HG03066 (cell line): ENCODE results near the gene CDK14.

Source experiments
- ATAC-seq: cut with Tn5 transposase; IDR thresholded peaks from one replicate; pipeline ENCODE4 v1.9.1; 2021; ENCODE audit warnings: low read depth; ENCODE audit not compliant: unreplicated experiment

CDK14 gene

DNA sequence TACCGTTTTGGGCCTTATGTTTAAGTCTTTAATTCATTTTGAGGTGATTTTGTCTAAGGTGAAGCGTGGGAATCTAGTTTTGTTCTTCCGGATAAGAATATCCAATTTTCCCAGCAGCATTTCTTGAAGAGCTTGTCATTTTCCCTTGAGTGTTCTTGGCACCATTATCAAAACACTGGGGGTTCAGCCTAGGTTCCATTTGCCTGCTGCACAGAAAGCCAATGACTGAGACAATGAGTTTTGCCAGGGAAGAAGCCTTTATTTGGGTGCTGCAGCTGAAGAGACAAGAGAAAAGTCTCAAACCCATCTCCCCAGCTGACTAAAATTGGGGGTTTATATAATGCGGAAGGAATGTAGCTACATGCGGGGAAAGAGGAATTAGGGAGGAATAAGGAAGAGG, 380.9 kb downstream of the CDK14 start:
- ATAC-seq: no peak

DNA sequence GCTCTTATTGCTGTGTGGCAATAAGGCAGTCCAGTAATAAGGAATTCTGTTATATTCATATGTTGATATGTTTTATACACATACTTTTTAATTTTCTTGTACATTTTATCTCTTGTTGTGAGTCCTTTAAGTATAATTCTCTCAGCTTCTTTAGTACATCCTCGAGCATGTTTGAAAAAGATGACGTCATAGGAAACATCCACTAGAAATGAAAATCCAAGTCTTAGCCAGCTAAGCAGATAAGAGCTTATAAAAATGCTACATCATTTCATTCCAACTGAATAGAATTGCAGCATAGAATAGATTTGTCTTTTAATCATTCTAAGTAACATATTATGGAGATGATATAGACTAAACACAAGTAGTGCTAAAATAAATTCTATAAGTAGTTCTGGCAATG, 384.4 kb downstream of the CDK14 start:
- no peak for ATAC-seq

DNA sequence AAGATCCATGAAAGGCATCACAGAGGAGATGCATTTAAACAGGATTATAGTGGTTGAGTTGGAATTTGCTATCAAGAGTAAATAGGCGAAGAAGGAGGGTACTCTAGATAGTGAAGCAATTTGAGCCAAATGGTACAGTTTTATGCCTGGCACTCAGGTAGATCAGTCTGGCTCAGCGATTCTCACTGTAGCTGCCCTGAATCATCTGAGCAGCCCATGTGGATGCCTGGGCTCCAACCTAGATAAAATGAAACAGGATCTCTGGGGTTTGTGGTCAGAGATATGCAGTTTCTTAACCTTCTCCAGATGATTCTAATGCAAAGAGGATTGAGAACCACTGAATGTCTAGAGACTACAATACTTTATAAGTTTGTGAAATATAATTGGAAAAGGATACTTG, 386.1 kb downstream of the CDK14 start:
- ATAC-seq: no peak

DNA sequence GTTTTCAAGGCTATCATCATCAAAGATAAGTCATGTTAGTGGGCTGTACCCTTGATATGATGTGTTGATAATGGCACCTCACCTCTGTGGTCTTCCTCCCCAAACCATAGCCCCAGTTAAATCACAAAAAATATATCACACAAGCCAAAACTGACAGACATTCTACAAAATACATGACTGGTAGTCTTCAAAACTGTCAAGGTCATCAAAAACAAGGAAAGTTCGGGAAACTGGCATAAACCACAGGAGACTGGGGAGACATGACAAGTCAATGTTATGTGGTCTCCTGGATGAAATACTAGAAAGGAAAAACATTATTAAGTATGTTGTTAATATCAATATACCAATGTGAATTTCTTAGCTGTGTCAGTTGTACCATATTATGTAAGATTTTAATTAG, 388.6 kb downstream of the CDK14 start:
- ATAC-seq: no peak

DNA sequence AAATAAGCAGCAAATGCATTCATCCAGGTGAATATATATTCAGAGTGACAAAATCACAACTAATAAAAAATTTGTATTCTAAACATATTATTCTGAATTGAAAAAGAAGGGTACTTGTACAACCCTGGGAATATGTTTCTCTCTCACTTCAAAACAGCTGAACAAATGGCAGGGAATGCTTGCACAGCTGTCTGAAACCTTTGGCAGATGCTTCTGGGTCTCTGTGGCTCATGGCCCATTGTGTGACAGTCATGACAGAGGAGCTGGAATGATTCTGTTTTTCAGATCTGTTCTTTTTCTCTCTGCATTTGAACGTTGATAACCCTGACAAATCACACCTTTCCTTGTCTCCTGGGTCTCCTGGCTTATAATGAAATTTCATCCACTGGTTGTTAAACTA, 392.4 kb downstream of the CDK14 start:
- no peak for ATAC-seq

DNA sequence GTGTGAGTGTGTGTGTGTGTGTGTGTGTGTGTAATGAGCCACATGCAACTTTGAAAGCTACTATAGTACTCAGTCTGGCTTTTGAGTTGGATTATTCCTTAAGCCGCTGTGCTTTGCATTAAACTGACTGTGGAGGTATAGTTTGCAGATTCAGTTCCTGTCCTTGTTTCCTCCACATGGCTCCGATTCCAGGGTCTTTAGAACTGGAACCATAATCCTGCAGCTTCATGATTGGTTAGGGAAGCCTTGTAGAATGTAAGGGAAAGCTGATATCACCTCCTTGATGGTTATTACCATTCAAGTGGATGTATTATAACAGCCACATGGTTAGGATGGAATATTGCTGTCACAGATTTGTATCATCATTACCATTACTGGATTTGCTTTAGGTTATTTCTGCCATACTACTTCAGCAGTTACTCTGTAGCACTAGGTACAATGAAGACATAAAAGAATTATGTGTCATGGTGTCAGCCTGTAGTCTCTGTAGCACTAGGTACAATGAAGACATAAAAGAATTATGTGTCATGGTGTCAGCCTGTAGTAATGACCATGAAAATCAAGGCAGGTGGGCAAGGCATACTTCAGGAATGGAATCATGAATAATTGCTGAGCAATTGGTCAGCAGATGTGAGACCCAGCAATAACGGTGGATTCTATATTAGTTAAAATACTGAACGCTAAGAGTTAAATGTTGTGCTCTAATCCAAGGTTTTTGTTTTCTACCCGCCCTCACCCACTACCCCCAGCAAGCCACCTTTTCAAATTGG, 393.1 kb downstream of the CDK14 start:
- ATAC-seq: no peak

DNA sequence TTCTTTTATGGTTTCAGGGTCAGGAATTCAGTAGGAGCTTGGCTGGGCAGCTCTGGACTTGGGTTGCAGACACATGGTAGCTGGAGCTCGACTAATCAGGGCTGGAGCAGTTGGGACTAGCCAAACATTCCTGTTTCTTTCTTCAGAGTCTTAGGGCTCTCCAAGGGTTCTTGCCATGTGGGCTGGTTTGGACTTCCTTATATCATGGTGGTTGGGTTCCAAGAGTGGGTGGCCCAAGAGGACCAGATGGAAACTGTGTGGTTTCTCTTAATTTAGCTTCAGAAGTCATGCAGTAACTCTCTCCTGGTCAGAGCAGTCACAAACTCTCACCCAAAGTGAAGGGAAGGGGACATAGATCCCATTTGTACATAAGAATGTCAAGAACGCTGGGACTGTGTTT, 398.0 kb downstream of the CDK14 start:
- no peak for ATAC-seq

DNA sequence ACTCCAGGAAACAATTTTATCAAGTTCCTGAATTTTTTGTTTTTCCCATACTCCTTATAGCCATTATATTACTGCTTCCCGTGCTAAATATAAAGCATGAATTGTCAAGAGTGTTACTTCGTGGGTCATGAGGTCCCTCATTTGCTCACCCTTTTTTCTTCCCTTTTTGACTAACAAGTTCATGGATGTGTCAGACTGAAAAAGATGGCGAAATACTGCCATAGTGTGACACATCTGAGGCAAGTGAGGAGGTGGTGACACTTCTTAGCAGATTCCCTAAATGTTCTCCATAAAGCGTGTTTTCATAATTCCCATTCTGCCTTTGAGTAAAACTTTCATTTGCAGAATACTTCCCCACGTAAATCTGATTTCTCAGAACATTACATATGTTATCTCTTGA, 398.5 kb downstream of the CDK14 start:
- ATAC-seq: no peak

DNA sequence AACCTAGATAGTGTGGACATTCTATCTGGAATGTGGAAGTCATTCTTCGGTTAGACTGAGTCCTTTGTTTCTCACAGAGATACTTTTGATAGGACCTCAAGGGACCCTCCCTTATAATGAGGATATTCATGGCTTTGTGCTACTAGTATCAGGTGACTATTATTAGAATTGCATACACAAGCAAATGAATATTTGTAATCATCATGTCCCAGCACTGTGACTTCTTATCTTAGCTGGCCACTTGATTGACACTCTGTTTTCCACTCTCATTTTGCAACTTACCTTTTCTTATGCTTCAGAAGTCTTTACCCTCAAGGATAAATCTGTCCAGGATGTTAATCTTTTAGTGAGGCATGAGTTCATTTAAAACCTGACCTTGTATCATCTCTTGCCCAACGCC, 399.9 kb downstream of the CDK14 start:
- ATAC-seq: no peak

DNA sequence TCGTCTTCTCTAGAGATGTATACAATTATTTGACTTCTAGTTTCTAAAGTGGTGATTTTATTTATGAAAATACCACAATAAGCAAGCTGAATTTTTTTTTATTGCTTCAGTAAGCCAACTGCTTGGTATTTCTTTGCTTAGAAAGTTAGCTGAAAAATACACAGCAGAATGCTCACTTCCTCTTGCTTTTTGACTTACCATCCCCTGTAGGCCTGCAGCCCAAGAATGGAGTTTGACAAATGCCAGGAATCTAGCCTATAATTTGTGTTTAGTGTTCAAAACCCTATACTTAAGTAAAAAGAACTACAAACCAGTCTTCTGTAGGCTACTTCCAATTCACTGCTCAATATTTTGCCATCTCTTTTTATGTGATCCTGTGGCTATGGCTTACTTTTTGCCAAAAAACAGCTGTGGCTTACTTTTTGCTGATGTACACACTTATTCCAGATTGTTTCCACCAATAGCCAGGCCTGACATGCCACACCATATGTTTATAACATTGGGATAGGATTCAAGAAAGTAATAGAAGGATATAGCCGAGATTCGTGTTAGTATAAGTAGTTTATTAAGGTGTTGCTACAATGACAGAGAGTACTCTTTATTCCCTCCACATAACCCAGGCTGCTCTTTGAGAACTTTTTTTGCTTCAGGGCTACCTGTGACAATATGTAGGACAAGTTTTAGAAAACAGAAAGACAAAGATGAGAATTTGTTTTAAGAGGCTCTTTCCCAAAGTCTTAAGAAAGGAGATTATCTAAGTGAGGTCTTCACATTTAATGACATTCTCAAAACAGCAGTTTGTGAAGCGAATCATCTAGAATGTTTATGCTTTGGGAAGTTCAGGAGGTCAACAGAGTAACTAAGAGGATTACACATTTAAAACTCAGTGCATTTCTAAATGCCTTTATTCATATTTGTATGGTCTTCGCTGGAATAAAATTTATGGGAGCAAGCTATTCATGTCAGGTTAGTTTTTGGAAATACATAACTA, 404.2 kb downstream of the CDK14 start:
- no peak for ATAC-seq

DNA sequence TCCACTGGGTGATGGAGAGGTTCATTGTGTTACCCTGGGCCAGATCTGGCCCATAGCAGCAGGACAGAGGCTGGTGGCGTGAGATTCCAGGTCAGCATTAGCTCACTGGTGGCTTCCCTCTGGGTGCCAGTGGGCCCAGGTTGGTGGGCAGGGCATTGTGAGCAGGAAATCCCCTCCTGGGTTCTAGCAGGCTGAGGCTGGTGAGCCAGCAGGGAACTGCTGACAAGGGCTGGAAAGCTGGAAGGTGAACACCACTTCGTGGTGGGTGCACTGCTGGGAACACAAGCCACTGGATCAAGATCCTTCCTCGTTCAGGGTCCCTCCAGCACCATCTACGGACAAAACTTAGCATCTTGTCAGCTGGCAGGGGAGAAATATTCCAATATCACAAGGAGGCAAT, 408.9 kb downstream of the CDK14 start:
- ATAC-seq: no peak

DNA sequence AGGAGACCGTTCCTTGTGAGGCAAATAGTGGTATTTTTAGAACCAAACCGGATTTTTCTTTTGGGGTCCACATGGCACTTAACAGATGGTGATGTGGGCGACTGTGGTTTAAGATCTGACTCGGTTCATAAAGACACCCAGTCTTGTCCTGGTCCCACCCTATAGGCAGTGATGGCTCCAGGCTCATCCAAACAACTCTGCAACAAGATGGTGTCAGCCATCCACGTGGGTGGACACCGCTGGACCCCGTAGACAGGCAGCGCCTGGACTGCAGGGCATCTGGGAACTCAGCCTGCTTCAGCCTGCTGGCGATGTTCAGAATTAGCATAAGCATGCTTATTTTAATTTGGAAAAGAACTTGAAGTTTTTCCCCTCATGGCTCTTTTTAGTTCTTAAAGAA, 409.7 kb downstream of the CDK14 start:
- no peak for ATAC-seq

DNA sequence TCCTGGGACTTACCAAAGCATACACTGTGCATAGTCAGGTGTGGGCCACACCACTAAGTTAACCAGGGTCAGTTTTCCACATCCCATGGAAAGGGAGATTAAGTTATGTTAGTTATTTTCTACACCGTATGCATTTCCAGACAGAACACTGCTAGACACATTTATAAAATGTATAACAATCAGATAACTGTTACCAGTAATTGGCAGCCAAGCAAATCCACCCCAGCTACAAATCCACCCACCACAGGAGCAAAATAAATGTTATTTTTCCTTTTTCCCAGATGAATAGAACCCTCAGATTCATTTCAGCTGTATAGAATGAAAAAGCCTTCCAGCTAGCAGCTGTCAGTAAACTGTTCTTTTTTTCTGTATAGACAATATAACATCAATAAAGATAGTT, 411.2 kb downstream of the CDK14 start:
- ATAC-seq: no peak

DNA sequence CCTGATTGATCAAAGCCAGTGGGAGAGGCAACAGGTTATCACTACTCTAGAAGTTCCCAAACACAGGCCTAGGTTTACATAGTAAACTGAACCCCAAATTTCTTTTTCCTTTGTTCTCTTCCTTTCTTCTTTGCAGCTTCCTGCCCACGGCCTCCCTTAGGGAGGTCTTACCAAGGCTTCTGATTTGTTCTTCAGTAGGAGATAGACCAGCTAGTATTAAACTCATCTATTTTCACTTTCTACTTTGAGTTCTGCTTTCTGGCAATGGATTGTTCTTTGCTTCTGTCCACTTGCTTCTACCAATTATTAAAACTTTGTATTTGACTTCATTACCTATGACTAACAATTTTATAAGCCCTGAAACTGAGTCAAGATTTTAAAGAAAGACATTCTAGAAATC, 417.0 kb downstream of the CDK14 start:
- no peak for ATAC-seq

DNA sequence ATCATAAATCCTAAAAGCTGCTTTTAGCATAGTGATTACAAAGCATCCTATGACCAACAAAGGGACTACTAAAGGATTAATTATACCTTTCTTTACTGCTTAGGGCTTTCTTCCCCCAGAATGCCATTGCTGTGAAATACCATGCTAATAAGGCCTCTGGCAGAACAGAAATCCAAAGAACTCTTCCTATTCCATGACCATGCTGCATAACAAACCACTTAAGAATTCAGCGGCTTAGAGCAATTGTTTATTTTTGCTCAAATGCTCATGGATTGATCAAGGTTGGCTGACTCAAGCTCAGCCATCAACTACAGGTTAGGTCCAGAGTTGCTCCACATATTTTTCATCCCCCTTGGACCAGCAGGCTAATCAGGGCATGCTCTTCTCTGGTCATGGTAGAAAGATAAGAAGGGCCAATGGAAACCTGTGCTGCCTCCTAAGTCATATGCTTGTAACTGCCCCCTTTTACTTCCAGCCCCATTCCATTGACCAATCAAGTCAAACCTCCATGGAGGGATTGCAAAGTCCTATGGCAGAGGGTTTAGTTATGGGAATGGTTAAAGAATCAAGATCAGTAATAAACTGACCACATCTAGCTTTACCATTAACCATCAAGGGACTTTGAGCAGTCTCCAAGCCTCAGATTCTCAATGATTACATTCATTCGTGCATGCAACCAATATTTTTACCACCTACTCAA, 423.7 kb downstream of the CDK14 start:
- no peak for ATAC-seq

DNA sequence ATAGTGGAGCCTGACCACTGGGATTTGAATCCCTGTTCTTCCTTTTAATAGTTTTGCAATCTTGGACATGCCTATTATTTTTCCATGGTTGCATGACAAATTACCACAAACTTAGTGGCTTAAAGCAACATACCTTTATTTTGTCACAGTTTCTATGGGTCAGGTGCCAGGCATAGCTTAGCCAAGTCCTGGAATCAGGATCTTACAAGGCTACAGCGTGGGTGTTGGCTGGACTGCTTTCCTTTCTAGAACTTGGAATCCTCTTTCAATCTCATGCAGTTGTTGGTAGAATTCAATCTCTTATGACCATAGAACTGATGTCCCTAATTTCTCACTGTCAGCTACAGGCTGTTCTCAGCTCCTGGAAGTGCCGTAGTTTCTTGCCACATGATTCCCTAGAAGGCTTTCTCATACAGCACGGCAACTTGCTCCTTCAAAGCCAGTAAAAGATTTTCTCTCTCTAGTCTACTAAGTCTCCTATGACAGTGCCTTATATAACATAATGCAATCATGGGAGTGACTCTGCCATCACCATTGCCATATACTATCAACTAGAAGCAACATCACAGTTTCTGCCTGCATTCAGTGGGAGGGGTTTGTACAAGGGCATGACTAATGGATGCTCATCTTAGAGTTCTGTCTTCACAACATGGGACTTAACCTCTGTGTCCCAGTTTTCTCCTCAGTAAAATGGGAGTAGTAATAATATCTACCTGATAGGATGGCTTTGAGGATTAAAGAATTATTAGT, 424.7 kb downstream of the CDK14 start:
- ATAC-seq: no peak

DNA sequence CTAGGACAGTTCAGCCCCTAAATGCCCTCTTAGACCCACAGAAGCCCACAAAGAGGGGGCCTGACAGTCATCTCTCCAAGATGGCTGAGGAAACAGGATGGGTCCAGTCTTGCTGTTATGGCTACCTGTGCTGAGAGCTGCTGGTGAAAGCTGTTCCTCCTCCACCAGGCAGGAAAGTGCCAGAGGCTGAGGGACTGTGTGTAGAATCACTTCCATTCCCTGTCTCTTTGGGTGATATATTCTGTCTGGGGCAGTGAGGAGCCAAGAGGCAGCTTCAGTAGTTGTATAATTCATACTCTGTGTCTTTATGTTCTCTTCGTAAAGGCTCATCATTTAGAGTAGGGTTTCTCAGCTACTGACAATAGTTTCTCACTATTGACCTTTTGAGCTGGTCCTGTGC, 425.8 kb downstream of the CDK14 start:
- ATAC-seq: no peak

DNA sequence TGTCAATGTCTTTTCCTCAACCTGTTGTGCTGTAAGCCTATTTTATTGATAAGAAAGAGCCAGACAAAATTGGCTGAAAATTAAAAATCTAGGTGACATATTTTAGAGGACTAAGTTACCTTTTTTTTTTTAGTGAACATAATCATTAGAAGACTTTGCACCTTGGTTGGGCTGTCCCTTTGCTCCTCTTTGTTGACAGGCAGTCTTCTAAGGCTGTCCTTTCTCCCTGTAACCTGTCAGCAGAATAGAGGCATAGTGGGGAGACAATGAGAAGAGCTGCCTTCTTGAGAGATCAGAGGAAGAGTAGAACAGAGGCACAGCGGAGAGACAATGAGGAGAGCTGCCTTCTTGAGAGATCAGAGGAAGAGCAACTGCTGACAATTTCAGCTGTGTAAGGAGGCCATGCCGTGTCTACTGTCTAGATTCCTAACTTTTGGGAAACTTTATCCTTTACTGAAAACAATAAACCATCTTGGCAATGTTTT, 429.8 kb downstream of the CDK14 start:
- no peak for ATAC-seq

DNA sequence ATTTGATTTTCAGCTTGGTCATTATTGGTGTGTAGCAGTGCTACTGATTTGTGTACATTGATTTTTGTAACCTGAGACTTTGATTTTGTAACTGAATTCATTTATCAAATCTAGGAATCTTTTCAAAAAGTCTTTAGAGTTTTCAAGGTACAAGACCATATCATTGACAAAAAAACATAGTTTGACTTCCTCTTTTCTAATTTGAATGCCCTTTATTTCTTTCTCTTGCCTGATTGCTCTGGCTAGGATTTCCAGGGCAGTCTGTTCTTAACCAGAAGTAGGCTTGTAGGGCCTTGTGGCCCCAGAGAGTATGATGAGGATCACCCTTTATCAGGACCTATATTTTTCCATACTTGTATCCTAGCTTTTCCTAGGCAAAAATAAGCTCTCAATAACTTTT, 433.6 kb downstream of the CDK14 start:
- ATAC-seq: no peak

DNA sequence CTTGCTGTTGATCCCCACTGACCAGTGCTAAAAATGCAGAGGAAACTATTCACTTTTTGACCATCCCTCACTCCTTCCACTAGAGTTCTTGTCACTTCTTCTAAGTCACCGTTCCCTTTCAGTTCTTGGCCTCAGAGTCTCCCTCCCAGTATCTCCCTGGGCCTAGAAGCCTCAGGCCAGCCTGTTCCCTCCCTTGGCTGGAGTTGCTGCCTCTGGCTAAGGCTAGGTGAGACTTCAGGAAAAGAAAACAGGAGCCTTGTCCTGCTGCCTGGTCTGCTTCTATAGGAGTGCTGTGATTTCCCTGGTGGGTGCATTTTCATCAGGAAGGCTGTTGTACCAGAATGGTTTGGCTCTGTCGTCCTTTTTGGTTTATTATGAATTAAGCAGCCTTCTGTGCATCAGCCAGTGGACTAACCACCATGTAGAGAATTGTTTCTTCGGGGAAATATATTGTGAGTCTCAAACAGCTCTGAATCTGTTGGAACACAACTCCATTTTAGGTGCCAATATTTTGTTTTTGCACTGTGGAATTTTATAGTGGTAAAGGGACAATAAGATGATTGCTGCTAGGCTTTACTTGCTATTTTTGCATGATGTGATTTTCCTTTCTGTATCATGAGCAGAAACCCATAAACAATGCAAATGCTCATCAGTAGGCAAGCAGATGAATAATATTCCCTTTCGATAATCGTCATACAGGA, 434.7 kb downstream of the CDK14 start:
- no peak for ATAC-seq
